ENCODE measurements around the gene MARCKSL1. TPM values are rescaled to one million over a fixed set of nuclear protein-coding genes. Genes with fewer than 3 reads are reported as not detected.

MARCKSL1 gene
- total and polyA plus RNA-seq, 2 of the 13 experiments (the other 11 are each of a cell fraction or from before 2014, with no cell fraction given): 81.9 to 155 TPM

DNA sequence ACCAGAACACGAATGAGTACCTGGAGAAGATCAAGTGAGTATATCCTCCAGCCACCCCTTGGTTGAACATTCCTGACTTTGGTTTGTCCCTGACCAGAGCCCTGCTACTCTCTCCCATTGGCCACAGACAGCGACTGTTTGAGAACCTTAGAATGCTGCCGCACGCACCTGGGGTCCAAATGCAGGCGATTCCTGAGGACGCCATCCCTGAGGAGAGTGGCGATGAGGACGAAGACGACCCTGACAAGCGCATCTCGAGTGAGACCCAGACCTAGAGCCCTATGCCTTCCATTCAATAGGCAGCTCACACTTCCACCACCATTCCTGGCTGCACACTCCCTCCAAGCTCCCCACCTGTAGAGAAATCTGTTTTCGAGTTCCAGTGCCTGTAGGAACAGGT, 4.5 kb downstream of the MARCKSL1 start:
- TF ChIP-seq RBM22 (optimal IDR thresholded peaks at IDR 0.05; ENCODE audit: low read length) (peak; percentile 66), ZNF160 (CRISPR knock-in tag; IDR thresholded peaks at IDR 0.05) (no peak), POLR2G (IDR thresholded peaks at IDR 0.05; ENCODE audit: low read depth, low read length) (0 out of 2 replicates have a peak, but pooled peaks have one; percentile 21)
- BruUV-seq (replicated peaks): no TSS peak
- no peak for FAIRE-seq
- CTCF ChIA-PET (ENCODE audit: low intra/inter-chr PET ratio, low total read pairs): no interaction called here
- H3K27ac ChIP-seq (ENCODE audit: extremely low read length, insufficient read depth, low read length): no peak overlapping the region
- peaks cover 14% of the 10 kb centered on the region for H4K20me1 ChIP-seq (ENCODE audit: insufficient read depth, low read length)
- peaks cover 14% of the 10 kb centered on the region for H3K79me2 ChIP-seq (ENCODE audit: insufficient read depth, low read length)
- in situ Hi-C loops (cut with HindIII; ENCODE audit: extremely low pct_ligation_motif_present, low pct_unique_long_range_greater_than_20kb): no loop called here
- no peak for DNase-seq (ENCODE audit: low spot score)
- no peak overlapping the region for H2AFZ ChIP-seq (ENCODE audit: low read length)
- H3K4me3 ChIP-seq (replicated peaks in 1 of 3; ENCODE audit: insufficient read depth in 1 of 3, low read depth in 2 of 3, low read length in 3 of 3): no peak overlapping the region
- 99% methylated on average over 9 of the region's 12 CpGs for WGBS (ENCODE audit: low lambda C conversion rate)
- ATAC-seq: no peak
- peaks cover 21% of the 10 kb centered on the region for H3K4me1 ChIP-seq (ENCODE audit: insufficient read depth, low read length)
- H3K36me3 ChIP-seq (replicated peaks in 1 of 2; ENCODE audit: control insufficient read depth in 1 of 2, insufficient read depth in 2 of 2, low read length in 2 of 2): peaks cover 44 to 75% of the 10 kb centered on the region in 2 experiments
- H3K4me2 ChIP-seq (ENCODE audit: low read depth, low read length): no peak overlapping the region
- POLR2A ChIA-PET: interaction anchor here (1.1 to 4.8 kb wide), 8 partner anchors 9 to 131 kb away, joined by 3 to 84 read pairs (median 8); partner anchors contain the start of genes BSDC1, CCDC28B and HDAC1
- H3K9me3 ChIP-seq (ENCODE audit: low read length): no peaks in the 10 kb centered on the region
- no peaks in the 10 kb centered on the region for H3K27me3 ChIP-seq (ENCODE audit: control insufficient read depth in 1 of 2, insufficient read depth in 2 of 2, low read length in 2 of 2)
- intact Hi-C loops (cut with micrococcal nuclease; ENCODE audit: unreplicated experiment): loop anchor here (10.0 kb wide), 1 partner anchor 63 kb away; the partner anchor contains the start of gene BSDC1
- H3K9ac ChIP-seq (ENCODE audit: insufficient read depth, low read depth, low read length): no peak overlapping the region

GRCh38 chr1:32330558-32331151, 5.4 kb downstream of the MARCKSL1 start:
- no TSS peak for BruUV-seq (replicated peaks)
- 0 out of 2 replicates have a peak, but pooled peaks have one; percentile 20 for TF ChIP-seq RBFOX2 (IDR thresholded peaks at IDR 0.05; ENCODE audit: low read depth, low read length)
- no peak for TF ChIP-seq ZBTB42 (CRISPR knock-in tag; IDR thresholded peaks at IDR 0.05)
- ChIA-PET CTCF (ENCODE audit: low intra/inter-chr PET ratio, low total read pairs) (no interaction called here), POLR2A (interaction anchor here (1.0 to 4.8 kb wide), 6 partner anchors 8 to 90 kb away, joined by 3 to 84 read pairs (median 18); partner anchors contain the start of gene BSDC1)
- H2AFZ ChIP-seq (ENCODE audit: low read length): no peak overlapping the region
- no peak overlapping the region for H3K4me3 ChIP-seq (replicated peaks in 1 of 3; ENCODE audit: insufficient read depth in 1 of 3, low read depth in 2 of 3, low read length in 3 of 3)
- H3K27ac ChIP-seq (ENCODE audit: extremely low read length, insufficient read depth, low read length): no peak overlapping the region
- intact Hi-C loops (cut with micrococcal nuclease; ENCODE audit: unreplicated experiment) (loop anchor here (10.0 kb wide), 1 partner anchor 64 kb away; the partner anchor contains the start of gene BSDC1), in situ Hi-C loops (cut with HindIII; ENCODE audit: extremely low pct_ligation_motif_present, low pct_unique_long_range_greater_than_20kb) (no loop called here)
- peaks cover 19% of the 10 kb centered on the region for H3K4me1 ChIP-seq (ENCODE audit: insufficient read depth, low read length)
- H3K79me2 ChIP-seq (ENCODE audit: insufficient read depth, low read length): peaks cover 14% of the 10 kb centered on the region
- H4K20me1 ChIP-seq (ENCODE audit: insufficient read depth, low read length): peaks cover 14% of the 10 kb centered on the region
- no peak for FAIRE-seq
- no peak overlapping the region for H3K9ac ChIP-seq (ENCODE audit: insufficient read depth, low read depth, low read length)
- H3K4me2 ChIP-seq (ENCODE audit: low read depth, low read length): no peak overlapping the region
- 100% methylated on average over 4 of the region's 12 CpGs for WGBS (ENCODE audit: low lambda C conversion rate)
- ATAC-seq: no peak
- no peaks in the 10 kb centered on the region for H3K9me3 ChIP-seq (ENCODE audit: low read length)
- H3K36me3 ChIP-seq (replicated peaks in 1 of 2; ENCODE audit: control insufficient read depth in 1 of 2, insufficient read depth in 2 of 2, low read length in 2 of 2): peaks cover 44 to 80% of the 10 kb centered on the region in 2 experiments
- H3K27me3 ChIP-seq (ENCODE audit: control insufficient read depth in 1 of 2, insufficient read depth in 2 of 2, low read length in 2 of 2): no peaks in the 10 kb centered on the region
- DNase-seq (ENCODE audit: low spot score): no peak

Data from HepG2 (cell line).